Jurkat, Clone E6-1 (cell line): Measurements from ENCODE around the gene MYO15B.
A peak's percentile ranks its signal among the peaks of the same experiment; 100 is the strongest.
"Not testable (repeated sequence)": the region's sequence is repeated elsewhere in the genome, so short reads cannot be mapped to it uniquely, and the experiment has no call there.

Source experiments
- DNase-seq: peaks from one replicate; pipeline ENCODE4 v3.0.0-alpha.2; 2011; ENCODE audit warnings: low read depth, low spot score
- H3K4me3 ChIP-seq: 2 replicates; pipeline ENCODE4 v1.5.1; 2011; ENCODE audit warnings: mild to moderate bottlenecking, low read length, control low read depth, moderate library complexity

MYO15B gene

GRCh38 chr17:75573540-75573957, 14.1 kb upstream of the MYO15B start:
- no peak for DNase-seq

GRCh38 chr17:75573994-75574393, 13.6 kb upstream of the MYO15B start:
- no peak overlapping the region for H3K4me3 ChIP-seq
- no peak for DNase-seq

More at GRCh38 chr17:75573540-75573957, 14.1 kb upstream of the MYO15B start:
- no peak overlapping the region for H3K4me3 ChIP-seq

- no peak for DNase-seq
- H3K4me3 ChIP-seq: no peak overlapping the region
Observed at GRCh38 chr17:75574404-75575036, 13.1 kb upstream of the MYO15B start.

- no peak for DNase-seq
Observed at GRCh38 chr17:75575197-75575596, 12.4 kb upstream of the MYO15B start.

GRCh38 chr17:75575728-75576127, 11.9 kb upstream of the MYO15B start:
- DNase-seq: no peak
- H3K4me3 ChIP-seq: no peak overlapping the region

More at GRCh38 chr17:75575197-75575596, 12.4 kb upstream of the MYO15B start:
- no peak overlapping the region for H3K4me3 ChIP-seq

- no peak for DNase-seq
- no peak overlapping the region for H3K4me3 ChIP-seq
Observed at GRCh38 chr17:75576661-75577060, 10.9 kb upstream of the MYO15B start.

- H3K4me3 ChIP-seq, DNase-seq: not testable (repeated sequence)
Observed at GRCh38 chr17:75581121-75581725, 6.4 kb upstream of the MYO15B start.

GRCh38 chr17:75583197-75583596, 4.4 kb upstream of the MYO15B start:
- DNase-seq, H3K4me3 ChIP-seq: not testable (repeated sequence)

- no peak for DNase-seq
- H3K4me3 ChIP-seq: no peak overlapping the region
Observed at GRCh38 chr17:75584849-75585175, 2.8 kb upstream of the MYO15B start.

GRCh38 chr17:75588596-75589011, 1.0 kb downstream of the MYO15B start:
- peak overlapping the region; percentile 61 for H3K4me3 ChIP-seq

GRCh38 chr17:75589012-75589918, 1.7 kb downstream of the MYO15B start:
- peak overlapping the region; percentile 61 for H3K4me3 ChIP-seq
- peak; percentile 83 for DNase-seq

More at GRCh38 chr17:75588596-75589011, 1.0 kb downstream of the MYO15B start:
- no peak for DNase-seq

- peak overlapping the region; percentile 48 for H3K4me3 ChIP-seq
- no peak for DNase-seq
Observed at GRCh38 chr17:75589919-75590303, 2.3 kb downstream of the MYO15B start.

- H3K4me3 ChIP-seq: no peak overlapping the region
- DNase-seq: no peak
Observed at GRCh38 chr17:75590314-75590761, 2.7 kb downstream of the MYO15B start.

GRCh38 chr17:75590849-75591721, 3.5 kb downstream of the MYO15B start:
- DNase-seq: no peak
- H3K4me3 ChIP-seq: no peak overlapping the region

- H3K4me3 ChIP-seq: no peak overlapping the region
- DNase-seq: no peak
Observed at GRCh38 chr17:75591722-75592302, 4.2 kb downstream of the MYO15B start.

GRCh38 chr17:75592348-75593020, 4.9 kb downstream of the MYO15B start:
- DNase-seq: no peak
- H3K4me3 ChIP-seq: no peak overlapping the region

GRCh38 chr17:75593430-75593829, 5.8 kb downstream of the MYO15B start:
- H3K4me3 ChIP-seq, DNase-seq: not testable (repeated sequence)
